GM19372 (cell line): ENCODE measurements around the gene CEPT1.
A peak's percentile ranks its signal among the peaks of the same experiment; 100 is the strongest.
"Not testable (repeated sequence)": the region's sequence is repeated elsewhere in the genome, so short reads cannot be mapped to it uniquely, and the experiment has no call there.

ENCODE experiments used
- ATAC-seq: cut with Tn5 transposase; IDR thresholded peaks from one replicate; pipeline ENCODE4 v1.9.1; 2021; ENCODE audit warnings: mild to moderate bottlenecking, low read depth, moderate library complexity; ENCODE audit not compliant: unreplicated experiment

The CEPT1 gene

DNA sequence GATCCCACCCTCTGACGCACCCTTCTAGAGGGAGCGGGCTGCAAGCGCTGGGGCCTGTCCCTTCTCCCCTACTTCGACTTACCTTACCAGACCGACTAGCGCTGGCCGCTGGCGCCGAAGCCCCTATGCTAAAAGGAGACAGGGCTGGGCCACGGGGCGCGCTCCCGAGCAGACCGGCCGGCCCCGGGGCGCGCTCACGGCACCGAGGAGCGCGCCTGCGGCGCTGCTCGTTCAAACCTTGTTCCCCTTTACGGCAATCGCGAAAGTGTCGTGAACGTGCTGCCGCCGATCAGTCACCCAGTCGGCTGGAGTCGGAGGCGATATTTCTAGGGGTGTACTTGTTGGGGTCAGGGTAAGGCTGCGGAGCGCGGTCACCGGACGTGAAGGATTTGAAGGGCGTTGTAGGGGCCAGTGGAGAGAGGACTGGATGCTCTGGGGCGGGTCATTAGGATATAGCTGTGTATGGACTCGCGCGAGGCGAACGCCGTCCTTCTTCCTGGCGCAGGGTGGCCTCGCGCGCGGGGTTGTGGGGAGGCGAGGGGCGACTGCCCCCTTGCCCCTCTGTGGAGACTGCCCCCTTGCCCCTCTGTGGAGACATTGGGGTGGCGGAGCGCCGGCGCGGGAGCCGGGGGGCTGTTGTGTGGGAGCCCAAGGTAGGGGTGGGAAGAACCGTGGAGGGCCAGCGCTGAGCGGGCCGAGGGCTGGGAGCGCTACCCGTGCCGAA, at the start of gene CEPT1, which contains the start of gene DRAM2:
CEPT1 (plus strand) TSS at position 268 of the 724 bp plus-strand sequence. CDS start 7,492 bp downstream, outside the sequence.
DRAM2 (minus strand) TSS at position 138 of the 724 bp plus-strand sequence. CDS start 8,539 bp downstream, outside the sequence.
- ATAC-seq = peak; percentile 63

DNA sequence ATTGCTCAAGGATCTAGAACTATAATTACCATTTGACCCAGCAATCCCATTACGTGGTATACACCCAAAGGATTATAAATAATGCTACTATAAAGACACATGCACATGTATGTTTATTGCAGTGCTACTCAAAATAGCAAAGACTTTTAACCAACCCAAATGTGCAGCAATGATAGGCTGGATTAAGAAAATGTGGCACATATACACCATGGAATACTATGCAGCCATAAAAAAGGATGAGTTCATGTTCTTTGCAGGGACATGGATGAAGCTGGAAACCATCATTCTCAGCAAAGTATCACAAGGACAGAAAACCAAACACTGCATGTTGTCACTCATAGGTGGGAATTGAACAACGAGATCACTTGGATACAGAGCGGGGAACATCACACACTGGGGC, 44.6 kb upstream of the CEPT1 start:
- not testable (repeated sequence) for ATAC-seq

DNA sequence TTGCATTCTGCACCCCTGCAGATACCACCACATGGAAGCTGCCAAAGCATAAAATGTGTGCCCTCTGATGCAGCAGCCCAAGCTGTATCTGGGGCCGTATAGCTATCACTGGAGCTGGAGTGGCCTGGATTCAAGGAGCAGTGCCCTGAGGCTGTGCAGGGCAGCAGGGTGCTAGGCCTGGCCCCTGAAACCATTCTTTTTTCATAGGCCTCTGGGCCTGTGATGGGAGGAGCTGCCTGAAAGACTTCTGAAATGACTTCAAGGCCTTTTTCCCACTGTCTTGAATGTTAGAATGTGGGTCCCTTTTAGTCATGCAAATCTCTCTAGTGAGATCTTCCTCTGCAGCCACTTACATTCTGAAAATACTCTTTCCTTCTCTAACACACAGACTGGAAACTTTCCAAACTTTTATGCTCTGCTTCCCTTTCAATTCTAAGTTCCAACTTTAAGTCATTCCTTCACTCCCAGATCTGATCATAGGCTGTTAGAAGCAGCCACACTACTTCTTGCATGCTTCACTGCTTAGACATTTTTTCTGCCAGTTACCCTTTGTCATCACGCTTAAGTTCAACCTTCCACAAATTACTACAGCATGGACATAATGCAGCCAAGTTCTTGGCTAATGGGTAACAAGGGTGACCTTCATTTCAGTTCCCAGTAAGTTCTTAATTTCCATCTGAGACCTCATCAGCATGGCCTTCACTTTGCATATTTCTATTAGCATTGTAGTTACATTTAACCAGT, 42.5 kb upstream of the CEPT1 start:
- ATAC-seq = no peak

DNA sequence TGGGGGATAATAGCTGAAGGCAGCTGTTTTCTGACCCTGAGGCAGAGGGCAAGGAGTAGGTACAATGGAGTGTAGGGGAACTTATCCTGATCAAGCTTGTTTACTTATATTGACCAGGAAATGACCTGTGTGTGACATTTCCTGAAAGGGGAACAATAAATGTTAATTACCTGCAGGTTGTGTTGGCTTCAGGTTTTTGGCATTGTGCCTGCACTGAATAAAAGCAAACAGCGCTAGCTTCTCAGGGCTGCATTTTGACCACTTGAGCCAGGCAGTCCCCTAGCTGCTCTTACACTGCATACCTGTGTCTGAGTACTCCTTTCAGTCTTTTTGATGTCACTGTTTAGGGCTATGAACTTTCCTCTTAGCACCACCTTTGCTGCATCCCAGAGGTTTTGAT, 40.7 kb upstream of the CEPT1 start:
- ATAC-seq = no peak

DNA sequence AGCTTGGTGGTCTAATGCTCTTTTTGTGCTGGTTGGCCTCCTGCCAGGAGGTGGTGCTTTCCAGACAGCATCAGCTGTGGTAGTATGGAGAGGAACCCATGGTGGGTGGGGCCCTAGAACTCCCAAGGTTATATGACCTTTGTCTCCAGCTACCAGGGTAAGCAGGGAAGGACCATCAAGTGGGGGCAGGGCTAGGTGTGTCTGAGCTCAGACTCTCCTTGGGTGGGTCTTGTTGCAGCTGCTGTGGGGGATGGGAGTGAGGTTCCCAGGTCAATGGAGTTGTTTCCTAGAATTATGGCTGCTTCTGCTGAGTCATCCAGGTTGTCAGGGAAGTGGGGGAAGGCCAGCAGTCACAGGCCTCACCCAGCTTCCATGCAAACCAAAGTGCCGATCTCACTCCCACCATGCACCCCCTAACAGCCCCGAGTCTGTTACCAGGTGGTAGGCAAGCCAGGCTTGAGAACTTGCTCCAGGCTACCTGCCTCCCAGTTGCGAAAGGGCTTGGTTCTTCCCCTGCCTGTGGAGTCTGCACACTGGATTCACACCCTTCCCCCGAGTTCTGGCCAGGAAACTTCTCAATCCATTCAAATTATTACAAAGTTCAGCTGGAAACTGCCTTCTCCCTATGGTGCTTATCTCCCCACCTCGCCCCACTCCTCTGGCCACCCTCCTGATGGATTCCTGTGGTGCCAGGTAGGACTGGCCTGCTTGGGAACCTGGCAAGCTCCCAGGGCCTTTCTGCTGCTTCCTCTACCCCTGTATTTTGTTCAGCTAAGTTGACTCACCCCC, 38.0 kb upstream of the CEPT1 start:
- ATAC-seq = no peak

DNA sequence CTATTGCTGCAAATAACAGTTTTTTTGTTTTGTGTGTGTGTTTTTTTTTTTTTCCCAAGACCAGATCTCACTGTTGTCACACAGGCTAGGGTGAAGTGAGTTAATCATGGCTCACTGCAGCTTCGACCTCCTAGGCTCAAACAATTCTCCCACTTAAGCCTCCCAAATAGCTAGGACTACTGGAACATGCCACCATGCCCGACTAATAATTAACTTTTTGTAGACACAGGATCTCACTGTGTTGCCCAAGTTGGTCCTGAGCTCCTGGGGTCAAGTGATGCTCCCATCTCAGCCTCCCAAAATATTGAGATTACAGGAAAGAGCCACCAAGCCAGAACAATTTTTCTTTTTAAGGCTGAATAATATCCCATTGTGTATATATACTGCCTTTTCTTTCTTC, 35.0 kb upstream of the CEPT1 start:
- no peak for ATAC-seq

DNA sequence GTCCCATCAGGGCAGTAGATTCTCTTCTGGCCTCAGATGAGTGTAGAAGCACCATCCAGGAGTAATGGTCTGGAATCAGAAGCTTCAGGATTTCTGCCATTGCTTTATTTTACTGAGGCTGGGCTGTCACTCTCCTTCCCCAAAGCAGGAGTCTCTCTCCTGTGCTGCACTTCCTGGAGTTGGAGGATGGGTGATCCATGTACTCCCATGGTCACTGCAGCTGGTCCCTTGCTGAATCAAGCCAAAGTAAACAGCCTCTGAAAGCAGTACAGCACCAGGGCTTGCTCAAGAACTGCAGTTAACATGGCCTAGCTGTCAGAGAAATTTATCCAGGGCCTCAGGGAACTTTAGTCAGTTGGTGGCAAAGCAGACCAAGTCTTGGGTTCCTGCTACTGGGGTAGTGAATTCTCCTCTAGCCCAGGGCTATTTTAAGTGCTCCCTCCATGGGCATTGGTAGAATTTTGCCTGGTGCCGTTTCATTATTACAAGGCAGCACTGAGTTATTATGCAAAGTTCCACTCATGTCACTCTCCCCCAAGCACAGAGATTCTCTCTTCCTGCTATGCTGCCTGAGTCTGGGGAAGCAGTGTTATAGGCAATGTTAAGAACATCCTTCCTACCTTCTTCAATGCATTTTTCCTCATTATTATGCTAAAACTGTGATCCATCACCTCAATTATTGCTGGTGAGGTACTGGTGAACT, 29.7 kb upstream of the CEPT1 start:
- no peak for ATAC-seq

DNA sequence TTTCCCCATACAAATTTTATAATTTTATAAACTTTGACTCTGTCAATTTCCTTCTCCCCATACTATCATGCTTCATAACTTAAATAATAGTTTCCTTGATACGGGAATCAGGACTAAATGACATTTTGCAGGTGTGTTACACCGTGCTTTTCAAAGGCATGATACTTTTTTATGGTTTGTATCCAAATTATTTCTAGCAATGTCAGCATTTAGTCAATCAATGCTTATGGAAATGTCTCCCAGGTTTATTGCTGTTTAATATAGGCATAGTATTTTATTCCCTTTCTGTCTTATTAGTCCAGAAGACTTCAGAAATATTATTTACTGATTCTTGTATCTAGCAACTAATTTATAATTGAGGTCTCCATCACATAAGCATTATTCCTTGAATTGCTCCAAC, 23.5 kb upstream of the CEPT1 start:
- no peak for ATAC-seq

DNA sequence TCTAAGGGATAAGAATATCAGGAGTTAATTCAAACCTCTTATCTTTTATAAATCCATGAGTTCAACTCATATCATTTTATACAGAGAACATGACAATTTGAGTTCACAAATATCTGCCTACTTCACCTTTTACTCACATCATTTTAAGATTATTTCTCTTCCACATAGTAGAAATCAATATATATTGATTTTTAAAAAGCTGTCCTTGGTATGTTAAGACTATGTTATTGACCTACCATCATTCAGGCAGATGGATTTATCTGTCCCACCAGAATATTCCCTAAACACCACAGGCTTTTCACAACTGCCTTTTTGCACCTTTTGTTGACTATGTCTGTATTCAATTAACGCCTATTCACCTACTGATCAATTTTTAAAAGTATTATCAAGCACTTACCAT, 13.7 kb upstream of the CEPT1 start:
- no peak for ATAC-seq

DNA sequence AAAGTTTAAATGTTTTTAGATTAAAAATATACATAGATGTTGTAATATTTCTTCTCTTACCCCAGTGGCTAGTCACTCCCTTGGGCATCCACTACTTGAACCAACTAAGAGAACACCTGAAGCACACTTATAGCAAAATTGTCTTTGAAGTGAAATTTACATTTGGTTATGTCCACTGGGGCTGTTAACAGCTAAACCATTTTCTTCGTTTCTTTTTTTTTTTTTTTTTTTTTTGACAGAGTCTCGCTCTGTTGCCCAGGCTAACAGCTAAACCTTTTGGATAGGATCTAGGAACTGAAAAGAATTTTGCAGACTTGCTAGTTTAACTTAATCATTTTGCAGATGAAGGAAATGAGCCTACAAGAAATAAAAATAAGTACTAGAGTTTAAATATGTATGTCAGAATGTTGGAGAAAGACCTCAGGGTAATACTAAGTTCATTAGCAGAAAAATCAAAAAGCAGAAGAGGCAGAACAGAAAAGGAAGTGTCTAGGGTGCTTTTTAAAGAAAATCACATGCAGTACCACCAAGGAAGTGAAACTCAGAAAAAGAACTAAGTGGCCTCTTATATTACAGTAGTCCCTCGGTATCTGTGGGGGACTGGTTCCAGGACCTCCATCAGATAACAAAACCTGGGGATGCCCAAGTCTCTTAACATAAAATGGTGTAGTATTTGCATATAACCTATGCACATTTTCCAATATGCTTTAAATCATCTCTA, 11.9 kb upstream of the CEPT1 start:
- ATAC-seq = peak; percentile 87

DNA sequence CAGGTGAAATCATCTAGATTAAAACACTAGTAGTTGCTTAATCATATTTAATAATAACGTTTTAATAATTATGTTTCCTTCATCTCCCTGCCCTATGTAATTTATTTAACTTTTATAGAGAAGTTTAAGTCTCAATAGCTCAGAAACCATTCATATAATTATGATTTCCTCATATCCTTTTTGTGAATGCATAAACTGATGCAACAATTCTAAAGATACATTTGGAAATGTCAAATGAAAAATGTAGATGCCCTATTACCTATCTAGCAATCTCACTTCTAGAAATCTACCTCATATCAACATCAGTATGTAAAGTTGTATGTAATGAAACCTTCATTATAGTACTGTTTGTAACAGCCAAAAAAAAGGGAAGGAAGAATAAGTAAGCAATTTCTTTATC, 10.6 kb upstream of the CEPT1 start:
- no peak for ATAC-seq

DNA sequence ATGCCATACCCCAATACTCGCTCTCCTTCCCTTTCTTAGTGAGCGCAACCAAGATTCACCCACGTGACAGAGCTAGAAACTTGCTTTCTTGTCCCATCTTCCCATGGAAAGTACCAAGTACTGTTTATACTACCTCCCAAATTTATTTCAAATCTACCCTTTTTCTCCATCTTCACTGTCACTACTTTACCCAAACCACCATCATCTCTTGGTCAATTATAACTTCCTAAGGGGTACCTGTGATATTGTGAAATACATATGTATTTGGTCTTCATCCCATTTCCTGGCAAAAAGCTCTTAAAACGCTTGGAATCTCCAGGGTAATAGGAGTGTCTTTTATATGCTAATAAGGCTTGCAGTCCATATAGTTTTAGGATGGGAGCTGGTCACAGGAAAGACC, 8.3 kb upstream of the CEPT1 start:
- ATAC-seq = no peak

DNA sequence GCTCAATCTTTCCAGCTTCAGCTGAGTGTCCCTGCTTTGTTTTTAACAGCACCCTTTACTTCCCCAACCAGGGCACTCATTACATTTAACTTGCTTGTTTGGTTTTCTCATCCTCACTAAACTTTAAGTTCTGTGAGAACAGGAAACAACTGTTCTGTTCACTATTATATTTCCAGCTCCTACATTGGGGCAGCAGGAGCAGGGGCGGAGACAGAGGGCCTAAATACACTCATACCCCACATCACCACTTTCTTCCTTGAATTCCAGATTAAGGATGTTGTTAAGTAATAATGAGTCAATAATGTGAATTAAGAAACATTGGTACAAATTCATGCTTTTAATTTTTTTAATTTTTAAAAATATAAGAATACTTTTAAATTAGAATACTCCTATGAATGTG, 6.2 kb upstream of the CEPT1 start:
- no peak for ATAC-seq

DNA sequence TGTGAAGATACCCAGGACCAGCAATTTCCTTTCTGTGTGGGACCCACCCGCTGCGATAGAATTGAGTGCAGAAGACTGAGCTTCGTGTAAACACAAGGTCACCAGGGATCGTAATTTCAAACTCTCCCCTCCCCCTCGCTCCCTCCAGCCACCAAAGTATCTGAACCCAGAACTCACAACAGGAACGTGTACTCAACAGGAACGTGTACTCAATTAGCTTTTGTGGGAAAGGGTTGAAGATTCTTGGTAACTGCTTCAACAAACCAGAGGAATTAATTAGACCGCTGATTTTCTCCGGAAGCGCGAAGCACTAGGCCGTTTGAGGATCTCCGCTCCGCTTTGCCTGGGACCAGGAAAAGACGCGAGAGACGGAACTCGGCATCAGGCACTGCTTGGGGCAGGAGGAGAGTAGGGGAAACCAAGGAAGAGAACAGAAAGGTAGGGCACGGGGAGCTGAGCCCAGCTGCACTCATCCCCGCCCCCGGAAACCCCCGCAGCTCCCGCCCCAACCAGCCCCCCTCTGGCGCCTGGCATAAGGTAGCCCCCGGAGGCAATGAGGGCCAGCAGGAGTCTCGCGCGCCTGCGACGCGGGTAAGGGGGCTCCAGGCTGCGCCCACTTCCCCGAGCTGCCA, 583 bp upstream of the CEPT1 start:
- ATAC-seq = peak; percentile 31

DNA sequence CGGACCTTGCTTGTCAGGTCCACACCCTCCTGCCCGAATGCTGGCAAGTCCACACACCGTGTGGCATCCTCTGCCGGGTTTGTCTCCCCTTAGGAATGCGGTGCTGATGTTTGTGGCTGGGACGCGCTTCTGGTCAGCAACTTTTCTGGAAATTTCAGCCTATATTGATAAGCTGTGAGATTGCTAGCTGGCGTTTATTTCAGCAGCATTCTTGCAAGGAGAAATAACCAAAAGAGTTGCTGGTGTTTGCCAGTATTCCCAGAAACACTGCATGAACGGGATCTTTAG, 601 bp downstream of the CEPT1 start:
- no peak for ATAC-seq

DNA sequence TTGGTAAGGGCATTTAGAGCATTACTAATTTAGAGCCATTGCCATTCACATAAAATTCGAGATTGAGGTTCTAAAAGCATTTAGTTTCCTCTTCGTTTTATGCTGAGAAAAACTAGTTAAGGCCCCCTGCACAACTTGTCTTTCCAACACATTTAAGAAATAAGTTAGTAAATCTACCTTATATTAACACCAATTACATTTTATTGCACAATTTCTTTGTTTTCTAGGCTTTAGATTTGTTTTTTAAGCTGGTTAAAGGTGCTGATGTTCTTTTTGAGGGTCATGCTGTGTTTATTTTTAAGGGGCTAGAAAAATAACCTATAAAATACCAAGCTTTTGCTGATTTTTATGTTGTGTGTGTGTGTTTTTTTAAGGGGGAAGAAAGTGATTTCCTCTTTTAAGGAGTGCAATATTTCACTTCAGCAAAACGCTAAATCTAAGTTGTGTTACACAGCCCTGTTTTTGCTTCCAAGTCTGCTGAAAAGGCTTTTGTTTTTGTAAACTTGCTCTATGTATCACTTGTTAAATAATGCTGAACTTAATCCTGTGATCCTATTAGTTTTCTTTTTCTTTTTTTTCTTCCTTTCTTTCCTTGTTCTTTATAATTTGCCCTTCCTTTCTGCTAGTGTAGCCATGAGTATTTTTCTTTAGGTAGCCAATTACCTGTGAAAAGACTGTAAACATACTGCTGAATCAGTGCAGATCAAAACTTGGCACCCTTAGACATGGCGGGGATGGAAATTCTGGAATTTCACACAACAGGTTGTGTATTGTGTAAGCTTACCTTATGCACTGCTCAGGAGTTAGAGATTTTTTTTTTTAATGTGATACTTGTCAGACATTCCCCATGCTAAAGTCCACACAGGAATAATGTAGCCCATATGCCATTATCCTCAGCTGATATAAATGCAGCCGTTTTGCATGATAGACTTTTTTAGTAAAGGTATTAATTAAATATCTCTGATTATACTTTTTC, 1.5 kb downstream of the CEPT1 start:
- no peak for ATAC-seq

DNA sequence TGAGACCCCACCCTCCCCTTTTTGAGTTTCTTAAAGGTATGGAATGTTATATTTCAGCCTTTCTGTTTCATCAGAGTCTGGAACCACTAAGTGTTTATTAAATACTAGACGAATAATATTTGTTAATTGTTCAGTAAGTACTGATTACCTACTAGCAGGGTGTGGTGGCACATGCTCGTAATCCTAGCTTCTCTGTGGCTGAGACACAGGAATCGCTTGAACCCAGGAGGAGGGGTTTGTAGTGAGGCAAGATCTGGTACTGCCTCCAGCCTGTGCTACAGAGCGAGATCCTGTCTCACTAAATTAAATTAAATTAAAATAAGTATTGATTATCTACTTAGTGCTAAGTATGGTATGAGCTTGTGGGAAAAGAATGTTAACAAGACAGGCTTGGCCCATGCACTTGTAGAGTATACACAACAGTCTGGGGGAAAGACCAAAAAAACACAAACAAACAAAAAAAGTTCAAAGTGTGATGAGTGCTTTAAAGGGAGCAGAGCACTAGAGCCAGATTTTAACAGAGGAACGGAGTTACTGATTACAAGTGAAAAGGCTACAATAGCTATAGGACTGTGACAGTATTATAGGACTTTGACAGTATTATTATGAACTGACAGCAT, 2.4 kb downstream of the CEPT1 start:
- no peak for ATAC-seq

DNA sequence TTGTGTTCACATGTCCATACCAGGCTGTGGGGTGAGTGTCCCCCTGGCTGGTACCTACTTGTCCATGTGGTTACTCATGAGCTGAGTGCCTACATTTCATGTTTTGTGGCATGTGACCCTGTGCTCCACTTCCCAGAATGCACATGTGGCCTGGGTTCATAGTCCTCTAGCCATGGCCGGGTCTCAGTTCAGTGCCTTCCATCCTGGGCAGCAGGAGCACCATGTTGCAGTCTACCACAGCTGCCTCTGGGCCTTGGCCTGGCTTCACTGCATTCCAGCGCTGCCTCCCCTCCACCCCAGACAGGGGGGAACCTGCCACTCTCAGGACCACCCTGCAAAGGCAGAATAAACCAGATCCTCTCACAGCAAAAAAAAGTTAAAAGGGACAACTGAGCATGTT, 5.5 kb downstream of the CEPT1 start:
- ATAC-seq = no peak
